Measurements from ENCODE around the gene KRT71. TPM values are rescaled to one million over a fixed set of nuclear protein-coding genes. Genes with fewer than 3 reads are reported as not detected.

KRT71 gene
- total and polyA plus RNA-seq, 2 of the 8 experiments (the other 6 are each of a cell fraction or from before 2014, with no cell fraction given) = not detected

DNA sequence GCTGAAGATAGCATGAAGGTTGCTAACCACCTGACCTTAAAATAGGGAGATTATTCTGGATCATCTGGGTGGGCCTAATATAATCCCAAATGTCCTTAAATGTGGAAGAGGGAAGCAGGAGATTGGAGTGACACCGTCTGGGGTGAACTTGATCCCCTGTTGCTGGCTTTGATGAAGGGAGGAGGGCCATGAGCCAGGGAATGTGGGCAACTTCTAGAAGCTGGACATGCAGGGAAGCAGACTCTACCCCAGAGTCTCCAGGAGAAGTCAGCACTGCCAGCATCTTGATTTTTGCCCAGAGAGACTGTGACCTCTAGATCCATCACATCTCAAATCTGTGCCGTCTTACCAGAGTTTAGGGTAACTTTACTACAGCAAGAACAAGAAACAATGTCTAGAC lies 23.5 kb downstream of the KRT71 start (continued):
- TF ChIP-seq RBBP5 (IDR thresholded peaks at IDR 0.05; ENCODE audit: borderline replicate concordance, low read depth, low read length) (no peak), GABPA (IDR thresholded peaks at IDR 0.05; ENCODE audit: borderline replicate concordance, insufficient read depth, low read length) (no peak), CBX5 (IDR thresholded peaks at IDR 0.05; ENCODE audit: low read depth, low read length) (no peak), SIX5 (IDR thresholded peaks at IDR 0.05; ENCODE audit: low read depth, low read length) (no peak)

Data from H1 (cell line).